Activated gamma-delta T cell treated with anti-CD3 and anti-CD28 coated beads, Interleukin-2, amount 50 U/mL, for 16 hours (primary cell): ENCODE measurements around the gene TEX29.

ENCODE experiments used
- DNase-seq: peaks from one replicate; pipeline ENCODE4 v3.0.0-alpha.2; 2020; ENCODE audit warnings: low read depth

The TEX29 gene

GRCh38 chr13:111322001-111322915, 1.8 kb downstream of the TEX29 start:
- DNase-seq = no peak

- no peak for DNase-seq
Measured at GRCh38 chr13:111322916-111323331, 2.5 kb downstream of the TEX29 start.

GRCh38 chr13:111323549-111323948, 3.1 kb downstream of the TEX29 start:
- no peak for DNase-seq

GRCh38 chr13:111323950-111324651, 3.7 kb downstream of the TEX29 start:
- no peak for DNase-seq

- DNase-seq = no peak
Measured at GRCh38 chr13:111324736-111325135, 4.3 kb downstream of the TEX29 start.

- DNase-seq = no peak
Measured at GRCh38 chr13:111325146-111325890, 4.9 kb downstream of the TEX29 start.

GRCh38 chr13:111325941-111326620, 5.6 kb downstream of the TEX29 start:
- DNase-seq = no peak

GRCh38 chr13:111326621-111326965, 6.2 kb downstream of the TEX29 start:
- no peak for DNase-seq

GRCh38 chr13:111326981-111327642, 6.7 kb downstream of the TEX29 start:
- no peak for DNase-seq

GRCh38 chr13:111327730-111328573, 7.5 kb downstream of the TEX29 start:
- no peak for DNase-seq

GRCh38 chr13:111328574-111329410, 8.3 kb downstream of the TEX29 start:
- DNase-seq = no peak

GRCh38 chr13:111329641-111330040, 9.2 kb downstream of the TEX29 start:
- DNase-seq = no peak

- DNase-seq = no peak
Measured at GRCh38 chr13:111330066-111330610, 9.7 kb downstream of the TEX29 start.

GRCh38 chr13:111335298-111335697, 14.9 kb downstream of the TEX29 start:
- no peak for DNase-seq

GRCh38 chr13:111336666-111337065, 16.2 kb downstream of the TEX29 start:
- DNase-seq = no peak

- no peak for DNase-seq
Measured at GRCh38 chr13:111337206-111337605, 16.8 kb downstream of the TEX29 start.

GRCh38 chr13:111337741-111338140, 17.3 kb downstream of the TEX29 start:
- no peak for DNase-seq

GRCh38 chr13:111338841-111339240, 18.4 kb downstream of the TEX29 start:
- no peak for DNase-seq
